ENCODE results near the gene MME.

MME gene

DNA sequence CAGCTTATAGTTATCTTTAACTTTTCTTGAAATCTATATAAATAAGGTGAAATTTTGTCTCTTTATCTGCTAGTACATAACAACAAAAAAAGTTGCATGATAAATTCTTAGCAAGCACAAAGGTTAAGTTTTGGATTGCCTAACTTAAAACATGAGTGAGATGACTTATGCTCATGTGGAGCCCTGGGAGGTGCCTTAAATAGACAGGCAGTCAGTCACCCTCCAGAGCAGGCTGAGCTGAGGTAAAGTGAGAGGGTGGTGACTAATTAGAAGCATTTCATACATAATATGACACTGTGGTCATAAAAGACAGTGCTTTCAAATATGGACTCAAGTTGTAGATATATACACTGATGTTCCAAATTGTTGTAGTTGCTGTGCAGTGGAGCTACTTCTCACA, 14.6 kb upstream of the MME start:
- H3K4me3 ChIP-seq (ENCODE audit: low read length): no peak overlapping the region
- TF ChIP-seq CTCF (IDR thresholded peaks at IDR 0.05; ENCODE audit: insufficient read depth, low read depth, low read length, missing control alignments): no peak
- DNase-seq (ENCODE audit: low read depth): peak; percentile 97

GRCh38 chr3:155069729-155070128, 10.4 kb upstream of the MME start:
- peak; percentile 8 for DNase-seq (ENCODE audit: low read depth)
- no peak for TF ChIP-seq CTCF (IDR thresholded peaks at IDR 0.05; ENCODE audit: insufficient read depth, low read depth, low read length, missing control alignments)

GRCh38 chr3:155070316-155070715, 9.8 kb upstream of the MME start:
- DNase-seq (ENCODE audit: low read depth): no peak
- no peak for TF ChIP-seq CTCF (IDR thresholded peaks at IDR 0.05; ENCODE audit: insufficient read depth, low read depth, low read length, missing control alignments)
- no peak overlapping the region for H3K4me3 ChIP-seq (ENCODE audit: low read length)

More at GRCh38 chr3:155069729-155070128, 10.4 kb upstream of the MME start:
- no peak overlapping the region for H3K4me3 ChIP-seq (ENCODE audit: low read length)

- no peak for TF ChIP-seq CTCF (IDR thresholded peaks at IDR 0.05; ENCODE audit: insufficient read depth, low read depth, low read length, missing control alignments)
- H3K4me3 ChIP-seq (ENCODE audit: low read length): no peak overlapping the region
- DNase-seq (ENCODE audit: low read depth): peak; percentile 67
Observed at GRCh38 chr3:155070932-155071387, 9.2 kb upstream of the MME start.

DNA sequence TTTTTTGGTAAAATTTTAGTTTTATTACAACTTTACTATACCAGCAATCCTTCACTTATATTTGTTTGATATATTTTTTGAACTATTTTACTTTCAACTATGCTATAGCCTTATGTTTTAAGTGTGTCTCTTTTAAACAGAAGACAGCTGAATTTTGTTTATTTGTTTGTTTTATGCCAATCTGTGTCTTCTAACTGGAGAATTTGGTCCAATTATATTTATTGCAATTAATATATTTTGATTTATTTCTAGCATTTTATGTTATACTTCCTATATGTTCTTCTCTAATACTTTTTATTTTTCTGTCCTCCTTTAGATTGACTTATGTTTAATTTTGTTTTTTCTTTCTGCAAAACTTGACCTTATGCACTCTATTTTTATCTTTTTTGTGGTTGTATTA, 4.9 kb upstream of the MME start:
- no peak overlapping the region for H3K4me3 ChIP-seq (ENCODE audit: low read length)
- DNase-seq (ENCODE audit: low read depth): no peak
- TF ChIP-seq CTCF (IDR thresholded peaks at IDR 0.05; ENCODE audit: insufficient read depth, low read depth, low read length, missing control alignments): no peak

- no peak overlapping the region for H3K4me3 ChIP-seq (ENCODE audit: low read length)
- peak; percentile 30 for DNase-seq (ENCODE audit: low read depth)
- no peak for TF ChIP-seq CTCF (IDR thresholded peaks at IDR 0.05; ENCODE audit: insufficient read depth, low read depth, low read length, missing control alignments)
Observed at GRCh38 chr3:155076888-155077287, 3.2 kb upstream of the MME start.

GRCh38 chr3:155078711-155079467, 1.2 kb upstream of the MME start:
- no peak for DNase-seq (ENCODE audit: low read depth)
- H3K4me3 ChIP-seq (ENCODE audit: low read length): peak overlapping the region; percentile 35
- no peak for TF ChIP-seq CTCF (IDR thresholded peaks at IDR 0.05; ENCODE audit: insufficient read depth, low read depth, low read length, missing control alignments)
